HG03442 (cell line): ENCODE measurements around the gene STK24.
"Not testable (repeated sequence)": the region's sequence is repeated elsewhere in the genome, so short reads cannot be mapped to it uniquely, and the experiment has no call there.

Experiments used
- ATAC-seq: cut with Tn5 transposase; IDR thresholded peaks from one replicate; pipeline ENCODE4 v1.9.1; 2021; ENCODE audit warnings: mild to moderate bottlenecking, moderate library complexity; ENCODE audit not compliant: unreplicated experiment

STK24 gene

DNA sequence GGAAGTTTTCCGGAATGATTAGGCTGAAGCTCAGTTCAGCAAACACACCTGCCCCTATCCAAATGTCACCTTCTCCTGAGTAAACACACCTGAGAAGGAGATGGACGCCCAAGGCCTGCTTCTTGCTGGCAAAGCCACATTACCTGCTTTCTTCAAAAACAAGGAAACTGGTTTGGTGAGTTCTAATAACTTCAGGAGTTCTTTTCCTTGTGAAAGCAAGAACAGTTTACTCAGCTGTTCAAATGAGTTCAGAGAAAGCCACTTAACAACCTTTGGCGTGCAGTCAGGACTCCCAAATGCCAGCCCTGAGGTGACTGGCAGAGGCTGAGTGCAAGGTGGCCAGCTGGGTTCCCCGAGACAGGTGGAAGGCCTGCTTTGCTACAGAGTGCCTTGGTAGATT lies 160.5 kb downstream of the STK24 start:
- no peak for ATAC-seq

DNA sequence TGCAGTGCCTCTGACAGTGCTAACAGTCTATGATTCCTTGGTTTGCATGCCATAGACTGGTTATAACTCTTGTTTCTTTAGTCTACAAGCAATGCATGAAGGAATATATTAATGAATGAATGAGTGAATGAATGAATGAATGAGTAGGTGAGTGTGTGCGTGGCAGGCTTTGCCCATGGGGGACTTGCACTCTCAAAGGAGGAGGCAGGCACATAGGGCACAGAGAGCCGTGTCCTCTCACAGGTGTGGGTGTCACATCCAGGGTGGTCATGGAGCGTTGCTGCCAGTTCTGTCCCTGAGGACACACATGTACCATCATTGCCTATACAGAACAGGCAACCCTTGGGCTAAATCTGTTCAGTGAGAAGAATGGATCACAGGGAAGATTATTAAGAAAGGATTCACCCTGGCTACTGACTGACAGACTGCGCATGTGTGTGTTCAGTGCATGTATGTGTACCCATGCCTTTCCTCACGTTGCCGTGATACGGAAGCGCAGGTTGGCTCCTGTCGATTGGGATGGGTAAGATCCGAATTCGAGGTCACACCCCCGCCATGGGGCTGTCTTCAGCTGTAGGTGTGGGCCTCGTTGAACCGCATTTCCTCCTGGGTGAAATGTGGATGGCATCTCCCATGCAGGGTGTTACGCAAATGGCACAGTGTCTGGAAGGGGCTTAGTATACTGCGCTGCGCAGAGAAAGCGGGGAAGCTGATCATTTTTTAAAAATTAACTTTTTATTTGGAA lies 161.4 kb downstream of the STK24 start:
- no peak for ATAC-seq

GRCh38 chr13:98413796-98414195 lies 163.1 kb downstream of the STK24 start:
- ATAC-seq = no peak

- not testable (repeated sequence) for ATAC-seq
These were observed 163.6 kb downstream of the STK24 start for GRCh38 chr13:98413278-98413677.

GRCh38 chr13:98411617-98412265 lies 165.2 kb downstream of the STK24 start:
- no peak for ATAC-seq

- ATAC-seq = no peak
These were observed 165.9 kb downstream of the STK24 start for GRCh38 chr13:98411013-98411412.

DNA sequence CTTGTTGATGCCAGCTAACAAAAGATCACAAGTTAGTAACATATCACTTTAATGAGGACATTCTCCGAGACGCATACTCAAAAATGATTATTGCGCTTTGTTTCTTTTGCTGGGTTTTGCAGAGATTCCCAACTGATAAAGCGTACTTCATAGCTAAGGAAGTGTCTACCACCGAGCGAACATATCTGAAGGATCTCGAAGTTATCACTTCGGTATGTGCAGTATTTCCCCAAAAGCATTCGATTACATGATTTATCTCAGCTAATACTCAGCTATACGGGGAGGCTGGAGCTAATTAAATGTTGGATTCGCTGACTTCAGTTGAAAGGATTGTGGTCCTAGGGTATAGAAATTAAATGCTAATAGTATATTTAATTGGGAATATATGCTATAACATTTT lies 166.3 kb downstream of the STK24 start:
- no peak for ATAC-seq

DNA sequence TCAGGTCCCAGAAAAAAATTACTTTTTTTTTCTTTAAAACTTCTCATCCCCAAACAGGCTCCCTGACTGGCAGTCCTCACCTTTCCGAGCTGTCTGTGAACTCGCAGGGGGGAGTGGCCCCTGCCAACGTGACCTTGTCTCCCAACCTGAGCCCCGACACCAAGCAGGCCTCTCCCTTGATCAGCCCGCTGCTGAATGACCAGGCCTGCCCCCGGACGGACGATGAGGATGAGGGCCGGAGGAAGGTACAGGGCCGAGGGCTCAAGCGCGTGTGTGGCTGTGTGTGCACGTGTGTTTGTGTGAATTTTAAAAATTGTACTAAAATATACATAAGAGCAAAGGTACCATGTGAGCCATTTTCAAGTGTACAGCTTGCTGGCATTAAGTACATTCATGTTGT lies 167.6 kb downstream of the STK24 start:
- ATAC-seq = no peak

- ATAC-seq = no peak
These were observed 169.3 kb downstream of the STK24 start for GRCh38 chr13:98407575-98407974.

DNA sequence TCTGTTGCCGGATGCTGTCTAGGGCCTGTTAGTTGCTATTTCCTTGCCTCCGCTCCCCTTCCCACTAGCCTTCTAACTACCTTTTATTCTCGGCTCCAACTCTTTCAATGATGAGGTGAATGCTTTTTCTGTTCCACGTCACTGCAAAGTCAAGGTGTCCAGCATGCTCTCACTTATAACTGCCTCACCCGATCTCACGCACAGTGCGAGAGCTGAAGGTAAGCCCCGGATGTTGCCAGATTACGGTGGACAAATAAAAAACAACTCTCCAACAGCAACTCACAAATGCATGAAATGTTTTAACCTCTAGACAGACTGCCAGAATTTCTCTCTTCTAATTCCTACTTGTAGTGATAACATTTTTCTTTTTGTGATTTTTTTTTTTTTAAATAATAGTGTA lies 169.9 kb downstream of the STK24 start:
- no peak for ATAC-seq

GRCh38 chr13:98406427-98406826 lies 170.5 kb downstream of the STK24 start:
- ATAC-seq = no peak

DNA sequence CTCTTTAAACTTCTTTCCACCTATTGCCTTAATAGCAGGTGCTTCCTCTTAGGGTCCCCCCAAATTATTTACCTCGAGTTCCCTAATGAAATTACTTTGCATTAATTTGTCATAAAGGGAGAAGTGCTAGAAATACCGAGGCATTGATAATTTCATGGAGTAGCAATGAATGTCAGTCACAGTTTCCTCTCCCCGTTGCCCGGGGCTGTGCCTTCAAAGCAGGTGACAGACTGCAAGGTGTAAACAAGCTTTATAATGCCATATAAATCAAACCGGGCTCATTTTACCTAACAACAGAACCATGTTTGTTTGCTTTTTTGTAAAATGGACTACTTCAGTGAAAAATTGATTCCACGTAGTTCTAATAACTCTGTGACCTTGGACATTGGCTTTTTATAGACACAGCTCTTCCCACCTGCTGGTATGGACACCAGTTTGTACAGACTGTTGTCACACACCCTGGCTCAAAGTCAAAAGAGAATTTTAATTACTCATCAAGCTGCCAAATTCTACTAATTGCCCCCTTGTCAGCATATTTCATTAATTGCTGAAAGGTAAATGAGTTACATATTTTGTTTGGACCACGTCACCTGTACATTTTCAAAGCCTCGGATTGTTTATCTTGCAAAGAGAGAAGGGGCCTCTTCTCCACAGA lies 171.1 kb downstream of the STK24 start:
- ATAC-seq = no peak

- ATAC-seq = no peak
These were observed 171.8 kb downstream of the STK24 start for GRCh38 chr13:98405107-98405571.

- no peak for ATAC-seq
These were observed 173.8 kb downstream of the STK24 start for GRCh38 chr13:98403076-98403475.

- ATAC-seq = no peak
These were observed 175.0 kb downstream of the STK24 start for GRCh38 chr13:98401934-98402333.

DNA sequence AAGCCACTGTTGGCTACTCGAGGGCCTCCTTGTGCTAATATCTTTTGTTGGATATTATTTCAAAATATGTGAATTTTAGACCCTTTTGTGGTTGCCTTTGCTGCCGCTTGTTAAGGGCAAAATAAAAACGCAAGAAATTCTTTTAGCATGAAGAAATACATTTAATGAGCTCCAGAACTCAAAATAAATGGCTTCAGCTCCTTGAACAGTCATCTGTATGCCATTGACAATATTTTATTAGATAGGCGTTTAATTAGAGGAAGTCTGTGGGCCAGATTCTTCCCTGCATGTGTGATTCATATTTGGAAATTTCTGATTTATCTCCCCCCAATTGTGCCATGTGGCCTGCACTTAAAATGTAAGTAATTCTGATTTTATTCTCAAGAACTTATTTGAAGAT lies 177.2 kb downstream of the STK24 start:
- ATAC-seq = no peak

DNA sequence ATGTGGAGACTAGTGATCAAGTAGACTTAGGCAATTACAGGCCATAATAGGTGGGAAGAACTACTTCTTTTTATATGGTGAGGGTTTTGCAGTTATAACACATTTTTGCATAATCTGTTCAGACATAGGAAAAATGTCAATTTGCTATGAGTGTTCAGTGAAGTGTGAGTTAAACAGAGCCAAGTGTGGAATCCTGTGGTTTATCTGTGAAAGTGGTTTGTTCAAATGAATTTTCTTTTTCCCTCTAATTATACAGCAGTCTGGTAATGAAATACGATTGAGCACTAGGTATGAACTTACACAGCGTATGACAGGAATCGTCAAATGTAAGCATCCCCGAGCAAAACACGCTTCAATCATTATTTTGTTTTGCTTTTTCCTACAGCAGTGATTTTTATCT lies 178.3 kb downstream of the STK24 start:
- no peak for ATAC-seq

DNA sequence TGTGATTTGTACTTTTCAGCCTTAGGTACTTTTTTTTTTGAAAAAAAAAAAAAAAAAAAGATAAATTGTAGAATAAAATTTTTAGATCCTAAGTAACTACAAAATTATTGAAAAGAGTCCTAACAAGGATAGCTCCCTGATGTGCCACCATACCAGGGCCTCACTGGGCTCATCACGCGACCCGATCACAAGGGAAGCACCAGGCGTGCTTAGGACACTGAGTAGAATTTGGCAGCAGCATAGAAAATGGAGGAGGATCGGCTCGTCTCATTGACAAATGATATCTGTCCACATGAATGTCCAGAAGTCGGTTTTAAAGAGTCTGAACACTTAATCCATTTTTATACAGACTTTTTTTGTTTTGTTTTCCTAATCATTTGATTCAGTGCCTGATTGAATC lies 179.0 kb downstream of the STK24 start:
- ATAC-seq = no peak

DNA sequence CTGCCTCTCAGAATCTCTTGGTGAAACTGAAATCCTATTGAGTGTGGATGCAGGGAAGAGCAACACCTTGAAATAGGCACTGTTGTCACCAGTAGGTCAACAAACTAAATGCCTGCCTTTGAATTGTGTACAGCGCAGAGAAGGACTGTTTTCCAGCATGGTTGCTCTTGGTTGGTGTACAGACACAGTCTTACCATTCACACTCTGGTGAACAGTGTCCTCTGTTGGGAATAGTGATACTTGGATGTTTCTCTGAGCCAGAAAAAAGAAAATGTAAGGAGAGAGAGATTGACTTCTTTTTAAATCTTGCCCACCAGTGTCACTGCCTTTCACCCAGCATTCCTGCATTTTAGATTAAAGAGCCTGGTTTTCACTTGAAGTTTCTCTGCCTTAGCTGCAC lies 179.7 kb downstream of the STK24 start:
- no peak for ATAC-seq

DNA sequence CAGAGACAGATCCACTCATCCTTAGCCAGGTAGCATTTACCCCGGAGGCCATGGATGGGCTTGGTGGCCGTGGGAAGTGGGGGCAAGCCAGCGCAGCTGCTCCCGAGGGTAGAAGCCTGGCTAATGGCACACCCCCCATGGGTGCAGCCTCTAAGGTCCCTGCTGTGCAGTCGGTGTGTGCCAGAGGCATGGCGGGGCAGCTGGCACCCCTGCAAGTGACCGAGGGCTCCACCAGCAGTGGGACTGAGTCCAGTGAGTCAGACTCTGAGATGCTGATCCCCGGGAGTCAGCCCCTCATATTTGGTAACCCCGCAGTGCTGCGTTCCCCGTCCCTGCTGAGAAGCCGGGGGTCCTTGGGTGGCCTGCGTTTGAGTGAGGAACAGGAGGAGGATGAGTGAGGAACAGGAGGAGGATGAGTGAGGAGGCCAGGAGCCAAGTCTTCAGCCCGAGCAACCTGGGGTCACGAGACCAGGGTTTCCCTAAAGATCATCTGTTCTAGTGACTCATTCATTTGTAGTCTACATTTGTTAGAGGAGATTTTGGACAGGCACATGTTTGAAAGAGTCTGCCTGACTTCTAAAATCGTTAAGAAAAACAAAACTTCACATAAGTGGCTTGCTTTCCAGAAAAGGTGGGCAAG lies 180.7 kb downstream of the STK24 start:
- ATAC-seq = no peak
